ENCODE measurements around the gene MDM1.

Gene MDM1

GRCh38 chr12:68331869-68332727, at the start of gene MDM1:
Gene MDM1, minus strand, starts transcription at chr12:68332362. Its CDS starts 117 bp downstream, at chr12:68332245.
- peak within 1 kb of the TSS; percentile 60 for H3K27ac ChIP-seq
- no peak for TF ChIP-seq CTCF (conservative IDR thresholded peaks at IDR 0.05)

GRCh38 chr12:68381476-68382219, 49.5 kb upstream of the MDM1 start:
- no peak for TF ChIP-seq CTCF (conservative IDR thresholded peaks at IDR 0.05)
- no peak overlapping the region for H3K27ac ChIP-seq

GRCh38 chr12:68378872-68379606, 46.9 kb upstream of the MDM1 start:
- H3K27ac ChIP-seq: no peak overlapping the region
- no peak for TF ChIP-seq CTCF (conservative IDR thresholded peaks at IDR 0.05)

- H3K27ac ChIP-seq: no peak overlapping the region
- no peak for TF ChIP-seq CTCF (conservative IDR thresholded peaks at IDR 0.05)
Measured at GRCh38 chr12:68377881-68378280, 45.7 kb upstream of the MDM1 start.

GRCh38 chr12:68376901-68377300, 44.7 kb upstream of the MDM1 start:
- TF ChIP-seq CTCF (conservative IDR thresholded peaks at IDR 0.05): no peak
- H3K27ac ChIP-seq: no peak overlapping the region

- H3K27ac ChIP-seq: no peak overlapping the region
- no peak for TF ChIP-seq CTCF (conservative IDR thresholded peaks at IDR 0.05)
Measured at GRCh38 chr12:68375756-68376695, 43.9 kb upstream of the MDM1 start.
